ENCODE results near the gene TRIM27.

- TF ChIP-seq CTCF (IDR thresholded peaks at IDR 0.05; ENCODE audit: low read depth, low read length, missing input control): no peak
- no peak for TF ChIP-seq ATF3 (IDR thresholded peaks at IDR 0.05)
- TF ChIP-seq RAD21 (IDR thresholded peaks at IDR 0.05): no peak
- no peak for TF ChIP-seq JUND (IDR thresholded peaks at IDR 0.05)
- no peak for TF ChIP-seq ZBTB33 (IDR thresholded peaks at IDR 0.05)
- no peak for TF ChIP-seq MAX (IDR thresholded peaks at IDR 0.05)
- no peak for TF ChIP-seq GABPA (IDR thresholded peaks at IDR 0.05 in 1 of 2, conservative IDR thresholded peaks at IDR 0.05 in 1 of 2)
Observed at GRCh38 chr6:28887796-28888496, 35.8 kb downstream of the TRIM27 start.
